Measurements from ENCODE around the gene SYCE3. TPM values are rescaled to one million over a fixed set of nuclear protein-coding genes. Genes with fewer than 3 reads are reported as not detected.

The SYCE3 gene
- total RNA-seq, 2 experiments from 2014 or later, result not detected

- Histone ChIP-seq H2AFZ (ENCODE audit: low read length) (no peak overlapping the region), H3K36me3 (ENCODE audit: insufficient read depth, low read length) (peaks cover 97% of the 10 kb centered on the region), H4K20me1 (ENCODE audit: insufficient read depth, low read length) (no peaks in the 10 kb centered on the region), H3K9me2 (ENCODE audit: insufficient read depth, low read length) (no peaks in the 10 kb centered on the region), H3K27ac (ENCODE audit: low read depth, low read length, poor library complexity, severe bottlenecking) (no peak overlapping the region), H3K79me2 (ENCODE audit: insufficient read depth, low read depth, low read length) (peaks cover 8% of the 10 kb centered on the region), H3K4me3 (ENCODE audit: low read depth, low read length, poor library complexity, severe bottlenecking) (no peak overlapping the region), H3K4me2 (ENCODE audit: low read length) (no peak overlapping the region), H3K9me3 (ENCODE audit: low read length) (no peaks in the 10 kb centered on the region), H3K4me1 (ENCODE audit: insufficient read depth, low read length, poor library complexity, severe bottlenecking) (peaks cover 2% of the 10 kb centered on the region)
- no TSS peak for BruUV-seq (replicated peaks)
- CTCF ChIA-PET (ENCODE audit: unreplicated experiment), result no interaction called here
- POLR2A ChIA-PET, result interaction anchor here (0.6 kb wide), 1 partner anchor 252 kb away, joined by 6 read pairs; no protein-coding TSS in a partner anchor
- TF ChIP-seq EZH2phosphoT487 (IDR thresholded peaks at IDR 0.05; ENCODE audit: borderline replicate concordance, low read depth, low read length) (no peak), CTCF (conservative IDR thresholded peaks at IDR 0.05; ENCODE audit: low read length) (no peak)
- intact Hi-C loops (cut with micrococcal nuclease; ENCODE audit: unreplicated experiment), result no loop called here
- DNase-seq (ENCODE audit: low spot score), result no peak
These were observed 43.6 kb downstream of the SYCE3 start for GRCh38 chr22:50519151-50519550.

GRCh38 chr22:50518606-50519005, 44.1 kb downstream of the SYCE3 start:
- BruUV-seq (replicated peaks), result no TSS peak
- H3K4me3 ChIP-seq (ENCODE audit: low read depth, low read length, poor library complexity, severe bottlenecking), result no peak overlapping the region
- ChIA-PET CTCF (ENCODE audit: unreplicated experiment) (no interaction called here), POLR2A (no interaction called here)
- H3K9me2 ChIP-seq (ENCODE audit: insufficient read depth, low read length), result no peaks in the 10 kb centered on the region
- H3K4me2 ChIP-seq (ENCODE audit: low read length), result no peak overlapping the region
- peaks cover 13% of the 10 kb centered on the region for H3K79me2 ChIP-seq (ENCODE audit: insufficient read depth, low read depth, low read length)
- no peaks in the 10 kb centered on the region for H3K9me3 ChIP-seq (ENCODE audit: low read length)
- intact Hi-C loops (cut with micrococcal nuclease; ENCODE audit: unreplicated experiment), result no loop called here
- H3K4me1 ChIP-seq (ENCODE audit: insufficient read depth, low read length, poor library complexity, severe bottlenecking), result no peaks in the 10 kb centered on the region
- no peak for DNase-seq (ENCODE audit: low spot score)
- peaks cover 93% of the 10 kb centered on the region for H3K36me3 ChIP-seq (ENCODE audit: insufficient read depth, low read length)
- no peak for TF ChIP-seq EZH2phosphoT487 (IDR thresholded peaks at IDR 0.05; ENCODE audit: borderline replicate concordance, low read depth, low read length)
- TF ChIP-seq CTCF (conservative IDR thresholded peaks at IDR 0.05; ENCODE audit: low read length), result no peak
- no peak overlapping the region for H2AFZ ChIP-seq (ENCODE audit: low read length)
- no peak overlapping the region for H3K27ac ChIP-seq (ENCODE audit: low read depth, low read length, poor library complexity, severe bottlenecking)
- H4K20me1 ChIP-seq (ENCODE audit: insufficient read depth, low read length), result no peaks in the 10 kb centered on the region

- Histone ChIP-seq H4K20me1 (ENCODE audit: insufficient read depth, low read length) (no peaks in the 10 kb centered on the region), H3K79me2 (ENCODE audit: insufficient read depth, low read depth, low read length) (peaks cover 23% of the 10 kb centered on the region), H3K4me2 (ENCODE audit: low read length) (no peak overlapping the region), H3K4me3 (ENCODE audit: low read depth, low read length, poor library complexity, severe bottlenecking) (no peak overlapping the region), H3K9me2 (ENCODE audit: insufficient read depth, low read length) (no peaks in the 10 kb centered on the region), H2AFZ (ENCODE audit: low read length) (no peak overlapping the region), H3K27ac (ENCODE audit: low read depth, low read length, poor library complexity, severe bottlenecking) (no peak overlapping the region), H3K9me3 (ENCODE audit: low read length) (no peaks in the 10 kb centered on the region), H3K4me1 (ENCODE audit: insufficient read depth, low read length, poor library complexity, severe bottlenecking) (no peaks in the 10 kb centered on the region), H3K36me3 (ENCODE audit: insufficient read depth, low read length) (peaks cover 93% of the 10 kb centered on the region)
- no peak for DNase-seq (ENCODE audit: low spot score)
- ChIA-PET POLR2A (no interaction called here), CTCF (ENCODE audit: unreplicated experiment) (no interaction called here)
- intact Hi-C loops (cut with micrococcal nuclease; ENCODE audit: unreplicated experiment), result no loop called here
- no peak for TF ChIP-seq CTCF (conservative IDR thresholded peaks at IDR 0.05; ENCODE audit: low read length)
- TF ChIP-seq EZH2phosphoT487 (IDR thresholded peaks at IDR 0.05; ENCODE audit: borderline replicate concordance, low read depth, low read length), result no peak
- BruUV-seq (replicated peaks), result no TSS peak
These were observed 45.0 kb downstream of the SYCE3 start for GRCh38 chr22:50517495-50518260.

Measured in OCI-LY7 (cell line).